ES-I3 (cell line): ENCODE measurements around the gene RAB11FIP3.

Source experiments
- H3K36me3 ChIP-seq: 2 replicates; pipeline ENCODE4 v1.6.1; 2013; ENCODE audit warnings: mild to moderate bottlenecking, low read length, control low read depth, moderate library complexity; ENCODE audit not compliant: insufficient read depth
- H3K4me1 ChIP-seq: 2 replicates; pipeline ENCODE4 v1.6.1; 2013; ENCODE audit warnings: mild to moderate bottlenecking, control low read depth, low read length; ENCODE audit not compliant: insufficient read depth
- H3K9ac ChIP-seq: 2 replicates; pipeline ENCODE4 v1.6.1; 2013; ENCODE audit warnings: low read depth, mild to moderate bottlenecking, low read length, moderate library complexity
- H3K9me3 ChIP-seq: 2 replicates; pipeline ENCODE4 v1.6.1; 2013; ENCODE audit warnings: mild to moderate bottlenecking, low read length, moderate library complexity; ENCODE audit not compliant: control insufficient read depth, insufficient read depth

Gene RAB11FIP3

DNA sequence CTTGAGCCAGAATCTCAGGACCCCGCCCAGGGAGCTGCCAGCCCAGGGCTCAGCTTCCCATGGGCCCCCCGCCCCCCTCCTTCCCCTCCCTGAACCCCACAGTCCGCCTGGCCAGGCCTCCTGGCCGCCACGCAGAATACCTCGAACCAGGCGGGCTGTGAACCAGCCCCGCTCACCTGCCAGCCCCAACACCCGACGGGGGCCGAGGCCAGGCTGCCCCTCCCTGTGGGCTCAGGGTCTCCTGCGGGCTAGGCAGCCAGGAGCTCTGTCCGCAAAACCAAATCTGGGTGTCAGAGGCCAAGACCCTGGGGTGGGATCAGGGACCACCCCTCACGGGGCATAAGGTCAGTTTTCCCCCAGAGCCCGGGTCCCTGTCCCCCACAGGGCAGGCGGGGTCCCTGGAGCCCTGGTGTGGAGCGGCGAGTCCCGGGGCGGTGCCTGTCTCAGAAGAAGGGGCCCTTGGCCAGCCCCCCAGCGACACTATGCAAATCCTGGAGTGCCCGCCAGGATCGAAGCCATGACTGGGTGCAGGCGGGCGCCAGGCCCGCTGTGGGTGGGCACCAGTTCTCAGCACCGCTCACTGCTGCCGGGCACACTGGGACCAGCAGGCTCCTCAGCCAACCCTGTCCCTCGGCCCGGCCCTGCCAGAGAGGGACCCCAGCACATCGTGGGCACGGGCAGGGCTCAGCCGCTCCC, 128.3 kb downstream of the RAB11FIP3 start:
- H3K36me3 ChIP-seq = no peaks in the 10 kb centered on the region
- H3K9me3 ChIP-seq = no peaks in the 10 kb centered on the region

DNA sequence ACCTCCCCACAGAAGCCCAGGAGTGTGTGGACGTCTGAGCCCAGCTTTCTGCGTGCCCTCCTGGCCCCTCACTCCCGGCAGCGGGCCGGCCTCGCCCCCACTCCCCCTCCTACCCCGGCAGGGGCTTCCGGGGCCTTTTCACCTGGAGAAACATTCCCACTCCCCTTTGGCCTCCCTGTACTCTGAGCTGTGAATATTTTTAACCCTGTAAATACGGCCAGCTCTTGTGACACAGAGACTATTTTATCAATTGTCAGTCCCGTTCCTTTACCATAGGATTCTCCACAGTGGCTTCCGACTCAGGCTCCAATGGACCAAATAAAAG, 128.8 kb downstream of the RAB11FIP3 start:
- Histone ChIP-seq H3K36me3 (no peaks in the 10 kb centered on the region), H3K4me1 (no peaks in the 10 kb centered on the region), H3K9ac (no peak overlapping the region), H3K9me3 (no peaks in the 10 kb centered on the region)

More for the DNA sequence above, 128.3 kb downstream of the RAB11FIP3 start:
- no peak overlapping the region for H3K9ac ChIP-seq
- H3K4me1 ChIP-seq = no peaks in the 10 kb centered on the region

DNA sequence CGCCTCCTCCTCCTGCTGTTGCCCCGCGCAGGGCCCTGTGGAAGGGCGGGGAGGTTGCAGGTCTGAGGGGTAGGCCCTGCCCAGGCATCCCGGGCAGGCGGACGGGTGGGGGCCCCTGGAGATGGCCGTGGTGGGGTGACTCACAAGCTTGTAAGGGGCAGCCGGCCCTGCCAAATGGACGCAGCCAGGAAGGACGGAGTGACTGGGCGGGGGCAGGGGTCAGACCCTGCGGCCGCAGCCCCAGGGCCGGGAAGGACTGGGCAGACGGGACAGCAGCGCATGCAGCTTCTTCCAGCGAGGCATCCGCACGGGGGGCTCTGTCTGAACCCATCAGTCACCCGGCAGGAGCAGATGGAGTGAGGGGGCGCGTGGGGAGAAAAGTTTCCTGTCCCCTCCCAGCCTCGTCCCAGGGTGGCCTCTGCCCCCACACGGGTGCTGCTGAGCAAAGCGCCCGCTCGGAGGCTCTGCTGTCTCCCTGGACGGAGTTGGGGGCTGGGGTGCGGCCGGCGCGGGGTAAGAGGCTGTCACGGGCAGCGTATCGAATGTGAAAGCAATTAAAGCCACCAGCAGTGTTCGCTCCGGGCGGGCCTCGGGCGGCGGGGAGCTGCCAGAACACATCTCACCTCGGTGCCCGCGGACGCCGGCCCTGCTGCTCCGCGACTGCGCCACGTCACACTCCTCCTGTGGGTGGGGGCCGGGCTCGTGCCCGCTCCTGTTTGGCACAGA, 129.4 kb downstream of the RAB11FIP3 start:
- Histone ChIP-seq H3K9me3 (no peaks in the 10 kb centered on the region), H3K36me3 (no peaks in the 10 kb centered on the region), H3K9ac (no peak overlapping the region), H3K4me1 (no peaks in the 10 kb centered on the region; the same call in 1 of the 2 replicates)

DNA sequence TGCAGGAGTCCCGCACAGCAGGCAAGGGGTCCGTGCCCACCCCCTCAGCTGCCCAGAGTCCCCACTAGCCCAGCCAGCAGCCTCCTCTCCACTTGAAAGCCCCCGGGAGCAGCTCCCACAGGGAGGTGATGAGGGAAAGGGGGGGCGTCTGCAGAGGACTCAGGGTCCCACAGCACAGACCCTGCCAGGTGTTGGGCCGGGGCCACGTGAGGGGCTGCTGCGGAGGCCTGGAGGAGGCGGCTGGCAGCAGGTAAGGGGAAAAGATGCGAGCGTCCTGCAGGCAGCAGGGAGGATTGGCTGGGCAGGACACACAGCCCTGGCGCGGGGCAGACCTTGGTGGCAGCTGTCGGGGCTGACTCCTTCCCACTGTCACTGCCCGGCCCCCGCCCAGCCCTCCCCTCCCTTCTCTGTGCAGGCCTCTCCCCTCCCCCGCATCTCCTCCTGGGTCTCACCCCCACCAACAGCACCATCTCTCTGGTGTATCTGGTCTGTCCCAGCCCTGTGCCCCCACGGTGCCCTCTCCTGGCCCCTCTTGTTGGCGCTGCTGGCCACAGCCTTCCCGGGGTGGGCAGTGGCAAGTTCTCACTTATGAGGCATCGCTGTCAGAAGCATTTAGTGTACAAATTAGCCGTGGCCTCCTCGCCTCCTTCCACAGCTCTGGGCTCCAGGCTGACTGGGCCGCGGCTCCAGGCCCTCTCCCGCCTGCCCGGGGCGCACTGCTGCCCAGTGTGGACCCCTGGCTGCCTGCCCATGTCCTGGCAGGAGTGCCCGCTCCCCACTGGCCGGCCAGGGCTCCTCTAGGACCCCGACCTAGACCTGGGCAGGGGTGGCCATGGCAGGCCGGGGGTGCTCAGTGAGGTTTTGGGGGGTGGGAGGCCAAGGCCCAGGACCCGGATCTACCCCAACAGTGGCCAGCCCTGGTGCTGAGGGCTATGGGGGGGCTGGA, 130.4 kb downstream of the RAB11FIP3 start:
- Histone ChIP-seq H3K36me3 (no peaks in the 10 kb centered on the region), H3K9me3 (no peaks in the 10 kb centered on the region), H3K9ac (no peak overlapping the region), H3K4me1 (no peaks in the 10 kb centered on the region; the same call in 1 of the 2 replicates)

DNA sequence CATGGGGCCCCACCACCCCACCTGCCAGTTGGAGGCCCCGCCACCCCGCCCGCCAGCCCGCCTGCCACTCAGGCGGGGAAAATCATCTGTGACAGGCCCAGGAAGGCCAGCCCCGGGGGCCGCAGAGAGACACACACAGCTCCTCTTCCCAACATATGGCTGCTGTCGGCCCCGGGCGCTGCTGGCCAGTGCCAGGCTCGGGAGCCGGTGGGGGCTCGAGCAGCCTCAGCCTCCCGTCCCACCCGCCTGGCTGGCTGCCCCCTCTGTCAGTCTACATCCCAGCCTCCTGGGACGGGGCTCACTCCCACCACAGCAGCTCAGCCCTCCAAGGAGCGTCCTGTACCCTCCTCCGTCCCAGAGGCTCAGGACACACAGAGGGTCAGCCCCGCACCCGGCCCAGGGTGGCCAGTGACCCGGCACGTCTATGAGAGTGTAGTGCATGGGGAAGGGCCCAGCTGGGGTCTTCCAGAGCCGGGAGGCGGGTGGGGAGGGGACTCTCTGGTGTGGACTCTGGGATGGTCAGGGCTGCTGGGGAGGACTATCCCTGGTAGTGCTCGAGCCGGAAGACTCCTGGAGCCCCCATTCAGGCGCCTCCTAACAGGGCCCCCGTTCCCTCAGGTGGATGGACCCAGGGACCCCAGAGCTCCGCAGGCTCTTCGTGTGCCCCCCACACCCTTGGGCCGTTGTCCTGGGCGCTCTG, 131.2 kb downstream of the RAB11FIP3 start:
- no peak overlapping the region for H3K9ac ChIP-seq
- H3K4me1 ChIP-seq = no peaks in the 10 kb centered on the region; the same call in 1 of the 2 replicates
- H3K9me3 ChIP-seq = no peaks in the 10 kb centered on the region
- no peaks in the 10 kb centered on the region for H3K36me3 ChIP-seq

DNA sequence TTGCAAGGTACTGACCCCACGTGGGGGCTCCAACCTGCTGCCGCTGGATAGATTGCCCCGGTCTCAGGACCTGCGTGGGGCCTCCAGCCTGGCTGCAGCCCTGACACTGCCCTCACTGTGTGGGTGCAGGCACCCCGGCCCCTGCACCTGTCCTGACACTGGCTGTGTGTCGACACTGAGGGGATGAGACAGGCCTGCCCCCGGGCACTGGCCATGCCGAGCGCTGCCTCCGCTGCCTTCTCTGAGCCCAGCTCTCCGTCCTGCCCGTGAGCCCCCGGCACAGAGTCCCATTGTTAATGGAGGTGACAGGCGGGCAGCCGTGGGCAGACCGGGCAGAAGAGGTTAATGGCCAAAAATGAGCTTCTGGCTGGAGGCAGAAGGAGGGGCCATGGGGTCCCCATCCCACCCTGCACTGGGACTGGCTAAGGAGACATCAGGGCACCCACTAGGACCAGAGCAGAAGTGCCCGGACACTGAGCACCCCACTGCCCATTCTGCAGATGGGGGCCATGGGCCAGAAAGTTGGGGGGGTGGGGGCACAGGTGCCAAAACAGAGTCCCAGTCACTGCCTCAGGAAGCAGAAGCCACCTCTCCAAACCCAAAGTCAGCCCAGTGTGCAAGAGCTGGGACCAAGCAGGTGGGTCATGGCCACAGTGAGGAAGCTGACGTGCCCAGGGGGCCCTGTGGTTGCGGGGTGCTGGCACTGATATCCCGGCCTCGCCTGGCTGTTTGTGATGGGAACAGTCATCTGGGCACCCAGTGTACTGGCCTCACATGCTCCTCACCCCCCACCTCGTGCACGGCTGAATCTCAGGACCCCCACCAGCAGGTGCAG, 132.2 kb downstream of the RAB11FIP3 start:
- H3K9me3 ChIP-seq = no peaks in the 10 kb centered on the region

DNA sequence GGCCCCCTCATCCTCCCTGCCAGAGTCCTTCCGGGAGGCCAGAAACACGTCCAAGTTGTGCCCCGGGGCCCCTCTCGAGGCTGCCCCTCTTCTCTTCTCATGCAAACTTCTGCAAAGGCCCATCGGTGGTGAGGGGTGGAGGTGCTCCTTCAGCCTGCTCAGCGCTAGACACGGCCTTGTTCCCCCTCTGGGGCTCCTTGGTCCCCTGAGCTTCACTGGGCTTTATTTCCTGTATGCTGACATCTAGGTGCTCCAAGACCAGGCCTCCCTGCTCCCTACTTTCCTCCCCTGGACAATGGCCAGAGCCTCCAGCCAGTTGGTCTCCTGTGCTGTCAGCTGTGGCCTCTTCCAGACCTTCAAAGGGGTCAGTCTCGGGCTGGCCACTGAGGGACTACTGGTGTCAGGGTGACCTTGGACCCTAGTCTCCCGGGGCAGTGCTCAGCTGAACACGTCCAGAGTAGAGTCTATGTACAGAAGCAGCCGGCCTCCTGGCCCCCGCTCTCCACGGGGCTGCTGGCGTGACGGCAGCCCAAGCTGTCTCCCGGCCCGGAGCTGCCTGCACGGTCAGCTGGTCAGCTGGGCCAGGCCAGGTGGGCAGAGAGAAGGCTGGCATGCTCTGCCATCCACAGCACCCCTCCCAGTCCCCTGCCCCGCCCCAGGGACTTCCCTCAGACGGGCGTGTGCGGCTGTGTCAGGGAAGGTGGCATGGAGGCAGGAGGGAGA, 133.0 kb downstream of the RAB11FIP3 start:
- H3K36me3 ChIP-seq = no peaks in the 10 kb centered on the region
- no peaks in the 10 kb centered on the region; the same call in 1 of the 2 replicates for H3K4me1 ChIP-seq
- no peaks in the 10 kb centered on the region for H3K9me3 ChIP-seq
- H3K9ac ChIP-seq = no peak overlapping the region

More for the DNA sequence above, 132.2 kb downstream of the RAB11FIP3 start:
- Histone ChIP-seq H3K9ac (no peak overlapping the region), H3K4me1 (no peaks in the 10 kb centered on the region; the same call in 1 of the 2 replicates), H3K36me3 (no peaks in the 10 kb centered on the region)

DNA sequence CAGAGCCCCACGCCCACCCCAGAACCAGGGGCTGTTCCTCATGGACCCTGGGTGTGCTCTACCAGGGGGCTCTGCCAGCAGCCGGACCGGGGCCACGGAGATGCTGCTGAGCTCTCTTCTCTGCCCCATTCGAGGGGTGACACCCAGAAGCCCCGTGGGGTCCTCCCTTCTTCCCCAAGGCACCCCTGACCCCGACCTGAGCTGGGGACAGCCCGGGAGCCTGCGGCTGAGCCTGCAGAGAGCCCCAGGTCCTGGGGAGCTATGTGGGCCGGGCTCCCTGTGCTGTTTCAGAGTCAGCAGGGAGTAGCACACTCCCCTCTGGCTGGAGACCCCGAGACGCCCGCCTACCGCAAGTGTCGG, 133.6 kb downstream of the RAB11FIP3 start:
- H3K9me3 ChIP-seq = no peaks in the 10 kb centered on the region
- no peaks in the 10 kb centered on the region for H3K36me3 ChIP-seq
- H3K4me1 ChIP-seq = no peaks in the 10 kb centered on the region; the same call in 1 of the 2 replicates
- H3K9ac ChIP-seq = no peak overlapping the region

DNA sequence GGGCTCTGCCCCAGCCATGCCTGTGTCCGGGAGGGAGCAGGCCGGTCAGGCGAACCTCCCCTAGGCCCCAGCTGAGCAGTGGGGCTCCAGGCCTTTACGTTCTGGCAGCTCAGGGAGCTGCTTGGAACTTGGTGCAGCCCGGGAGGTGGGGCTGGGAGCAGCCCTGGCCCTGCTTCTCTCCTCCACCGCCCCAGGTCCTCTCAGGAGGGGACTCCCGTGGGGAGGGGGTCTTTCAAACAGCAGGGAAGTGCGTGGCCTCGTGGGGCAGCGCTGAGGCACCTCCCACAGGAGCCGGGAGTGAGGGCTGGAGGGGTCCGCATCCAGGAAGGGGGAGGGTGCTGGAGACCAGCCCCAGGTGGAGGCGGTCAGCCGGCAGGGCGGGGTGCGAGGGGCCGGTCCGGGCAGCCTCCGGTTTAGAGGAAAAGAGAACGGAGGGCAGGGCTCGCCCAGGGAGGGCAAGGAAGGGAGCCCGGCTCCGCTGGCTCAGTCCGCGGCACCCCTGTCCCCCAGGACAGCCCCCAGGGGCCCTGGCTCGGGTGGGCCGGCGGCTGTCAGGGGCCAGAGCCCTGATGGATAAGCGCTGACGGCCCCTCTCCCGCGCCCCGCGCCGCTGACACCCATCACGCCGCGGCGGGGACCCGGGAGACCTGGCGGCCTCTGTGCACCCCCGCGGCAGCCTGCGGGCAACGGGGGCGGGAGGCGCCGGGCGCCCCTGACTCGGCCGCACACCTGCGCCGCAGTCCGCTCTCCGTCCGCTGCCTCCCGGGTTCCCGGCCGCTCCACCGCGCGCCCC, 134.2 kb downstream of the RAB11FIP3 start:
- Histone ChIP-seq H3K4me1 (no peaks in the 10 kb centered on the region; the same call in 1 of the 2 replicates), H3K9ac (peak overlapping the region; percentile 36; the same call in 1 of the 2 replicates), H3K9me3 (no peaks in the 10 kb centered on the region), H3K36me3 (no peaks in the 10 kb centered on the region)

DNA sequence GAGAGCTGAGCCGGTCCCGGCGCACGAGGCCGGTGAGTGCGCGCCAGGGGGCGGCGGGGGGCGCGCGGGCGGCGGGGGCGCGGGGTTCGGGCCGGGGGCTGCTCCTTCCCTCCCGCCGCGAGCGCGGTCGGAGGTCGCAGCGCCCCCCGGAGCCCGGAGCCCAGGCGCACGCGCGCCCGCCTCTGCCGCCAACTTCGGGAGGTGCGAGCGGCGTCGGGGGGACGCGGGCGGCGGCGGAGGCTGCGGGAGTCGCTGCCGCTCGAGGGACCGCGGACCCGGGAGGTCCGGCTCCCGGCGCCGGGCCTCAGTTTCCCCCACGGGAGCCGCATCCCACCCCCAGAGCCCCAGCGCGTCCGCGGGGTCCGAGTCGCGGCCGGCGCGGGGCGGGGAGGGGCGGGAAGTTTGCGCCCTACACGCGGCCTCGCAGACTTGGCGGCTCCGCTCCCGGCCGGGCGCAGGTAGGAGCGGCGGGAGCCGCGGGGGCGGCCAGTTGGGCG, 134.8 kb downstream of the RAB11FIP3 start, which contains the start of gene PRR35:
TSS of gene PRR35 (plus strand) at position 191 of the 497 bp plus-strand sequence. CDS start 2,901 bp downstream, outside the sequence.
- H3K4me1 ChIP-seq = no peaks in the 10 kb centered on the region; the same call in 1 of the 2 replicates
- H3K36me3 ChIP-seq = no peaks in the 10 kb centered on the region
- H3K9me3 ChIP-seq = no peaks in the 10 kb centered on the region
- H3K9ac ChIP-seq = peak within 1 kb of the TSS; percentile 48; the same call in 1 of the 2 replicates

DNA sequence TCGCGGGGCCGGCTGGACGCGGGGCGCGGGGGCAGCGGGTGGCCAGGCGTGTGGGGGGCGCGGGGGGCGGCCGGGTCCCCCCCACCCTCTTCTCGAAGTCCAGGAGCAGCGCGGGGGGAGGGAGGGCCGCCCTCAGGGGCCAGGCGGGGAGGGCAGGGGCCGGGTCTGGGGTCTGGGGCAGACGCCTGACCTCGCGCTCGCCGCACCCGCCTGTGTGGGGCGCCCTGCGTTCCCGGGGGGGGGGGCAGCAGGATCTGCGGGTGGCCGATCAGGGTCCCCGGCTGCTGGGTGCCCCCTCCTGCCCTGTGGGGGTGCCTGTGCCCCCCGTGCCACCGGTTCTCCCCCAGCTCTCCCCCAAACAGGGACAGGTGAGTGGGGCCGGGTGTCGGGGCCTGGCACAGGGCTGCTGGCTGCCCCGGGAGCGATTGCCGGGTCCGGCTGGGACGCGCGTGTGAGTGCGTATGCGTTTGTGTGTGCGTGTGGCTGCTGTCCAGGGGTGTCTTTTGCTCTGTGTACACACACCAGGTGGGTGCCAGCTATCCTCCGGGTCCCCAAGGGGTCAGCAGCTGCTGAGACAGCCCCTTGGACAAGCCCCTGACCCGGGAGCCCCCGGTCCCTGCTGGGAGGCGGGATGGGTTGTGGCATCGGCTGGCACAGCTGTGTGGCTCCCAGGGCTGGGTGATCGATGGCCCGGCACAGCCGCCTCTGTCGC, 135.4 kb downstream of the RAB11FIP3 start:
- Histone ChIP-seq H3K9ac (no peak overlapping the region; the same call in 1 of the 2 replicates), H3K36me3 (no peaks in the 10 kb centered on the region), H3K9me3 (no peaks in the 10 kb centered on the region), H3K4me1 (peaks cover 2% of the 10 kb centered on the region; the same call in 1 of the 2 replicates)
